Left cardiac atrium (tissue), 4 donors: Measurements from ENCODE around the gene ST6GALNAC2. TPM values are rescaled to one million over a fixed set of nuclear protein-coding genes. Genes with fewer than 3 reads are reported as not detected.
"Not testable (repeated sequence)": the region's sequence is repeated elsewhere in the genome, so short reads cannot be mapped to it uniquely, and the experiment has no call there.

Experiments used
- ATAC-seq, 2 donors: fragments of 200-7000 bp; cut with Tn5 transposase; one replicate each; pipeline ENCODE4 v1.9.1; 2020; ENCODE audit warnings: mild to moderate bottlenecking in 2 of 2, moderate library complexity in 2 of 2
- DNase-seq: peaks from one replicate; pipeline ENCODE4 v3.0.0-alpha.2; 2020
- intact Hi-C, 2 donors: fragments of 100-400 bp; cut with DNase I; formaldehyde crosslinking; loops; one replicate each; pipeline versions ENCODE4 v1.14.1 to v1.15.1; 2022 to 2023
- long read RNA-seq: library from polyadenylated mRNA; unstranded; transcript quantifications from one replicate; pipeline ENCODE4 v2.0.0, GENCODE V29; 2021
- total RNA-seq, 2 donors: library from RNA; stranded (reverse); fragmentation: NEBNext Ultra II Directional; extraction: Animal tissue kit (Norgen Biotek cat#: 25700); gene quantifications; one replicate each; pipeline ENCODE4 v1.2.1, GENCODE V29; 2021
- donor health status: DM: no; HTN: yes; CAD: no.
- donor health status: DM: no; HTN: yes; CAD: no; lungs with severe emphysema.
- donor health status: DM: yes; HTN: yes; CAD: no.
- donor health status: Dilated cardiomyopathy.

ST6GALNAC2 gene
- 1 to 10 TPM; 5.0 to 5.1 TPM for total RNA-seq
- long read RNA-seq, partial matches to known transcripts, result 1 of 6 reads
- long read RNA-seq, other reads (novel, unspliced or antisense), result 1 of 6 reads

- peak; percentile 76 for DNase-seq
- ATAC-seq, result peak; percentile 92
- intact Hi-C loops, result loop anchor here in 1 of 2 donors (2.0 kb wide), 1 partner anchor 63 kb away; no protein-coding TSS in a partner anchor
Observed at GRCh38 chr17:76585649-76586593, at the start of gene ST6GALNAC2. Gene ST6GALNAC2 (minus strand): TSS chr17:76585860. CDS start chr17:76585808, 52 bp downstream.

GRCh38 chr17:76635039-76635438 lies 49.4 kb upstream of the ST6GALNAC2 start:
- intact Hi-C loops, result no loop called here
- ATAC-seq, result no peak
- DNase-seq, result no peak

- ATAC-seq, result no peak
Observed at GRCh38 chr17:76633628-76634328, 48.1 kb upstream of the ST6GALNAC2 start.

GRCh38 chr17:76631821-76632565 lies 46.3 kb upstream of the ST6GALNAC2 start:
- ATAC-seq (no peak), DNase-seq (no peak)
- intact Hi-C loops, result no loop called here

More at GRCh38 chr17:76633628-76634328, 48.1 kb upstream of the ST6GALNAC2 start:
- no peak for DNase-seq
- intact Hi-C loops, result no loop called here

GRCh38 chr17:76630151-76630550 lies 44.5 kb upstream of the ST6GALNAC2 start:
- no peak for DNase-seq
- no peak for ATAC-seq
- intact Hi-C loops, result no loop called here

- intact Hi-C loops, result loop anchor here in 1 of 2 donors (10.0 kb wide), 1 partner anchor 63 kb away; a partner anchor contains a TSS
- DNase-seq, result no peak
- ATAC-seq, result no peak
Observed at GRCh38 chr17:76627510-76627909, 41.9 kb upstream of the ST6GALNAC2 start.

- no peak for DNase-seq
- intact Hi-C loops, result loop anchor here in 1 of 2 donors (10.0 kb wide), 1 partner anchor 62 kb away; a partner anchor contains a TSS
- ATAC-seq, result no peak
Observed at GRCh38 chr17:76626442-76626841, 40.8 kb upstream of the ST6GALNAC2 start.

GRCh38 chr17:76625496-76625895 lies 39.8 kb upstream of the ST6GALNAC2 start:
- intact Hi-C loops, result loop anchor here in 1 of 2 donors (10.0 kb wide), 1 partner anchor 61 kb away; a partner anchor contains a TSS
- ATAC-seq (no peak), DNase-seq (no peak)

- DNase-seq (peak; percentile 80), ATAC-seq (peak; percentile 90 to 92)
- intact Hi-C loops, result loop anchor here in 1 of 2 donors (2.0 to 10.0 kb wide), 2 partner anchors 59 to 101 kb away; a partner anchor contains a TSS
Observed at GRCh38 chr17:76623271-76624146, 37.8 kb upstream of the ST6GALNAC2 start.

GRCh38 chr17:76617838-76618237 lies 32.2 kb upstream of the ST6GALNAC2 start:
- DNase-seq (no peak), ATAC-seq (no peak)
- intact Hi-C loops, result no loop called here

GRCh38 chr17:76614912-76615617 lies 29.4 kb upstream of the ST6GALNAC2 start:
- ATAC-seq, result no peak
- DNase-seq, result no peak
- intact Hi-C loops, result no loop called here

GRCh38 chr17:76614064-76614759 lies 28.6 kb upstream of the ST6GALNAC2 start:
- intact Hi-C loops, ATAC-seq: not testable (repeated sequence)

GRCh38 chr17:76612977-76613851 lies 27.6 kb upstream of the ST6GALNAC2 start:
- ATAC-seq (no peak), DNase-seq (no peak)
- intact Hi-C loops, result no loop called here

More at GRCh38 chr17:76614064-76614759, 28.6 kb upstream of the ST6GALNAC2 start:
- not testable (repeated sequence) for DNase-seq

- intact Hi-C loops, result no loop called here
- ATAC-seq (no peak), DNase-seq (no peak)
Observed at GRCh38 chr17:76612465-76612864, 26.8 kb upstream of the ST6GALNAC2 start.

GRCh38 chr17:76611758-76612157 lies 26.1 kb upstream of the ST6GALNAC2 start:
- intact Hi-C loops, result no loop called here
- ATAC-seq (no peak), DNase-seq (no peak)
